Esophagus squamous epithelium (tissue), 5 donors: ENCODE measurements around the gene OPCML. TPM values are rescaled to one million over a fixed set of nuclear protein-coding genes. Genes with fewer than 3 reads are reported as not detected.

ENCODE experiments used
- DNase-seq: peaks from one replicate; lab custom pipeline; 2025; lab: John Stamatoyannopoulos, UW
- H3K27ac ChIP-seq, 4 donors: fragments of 200-600 bp; sonication (generic); one replicate each; pipeline ENCODE4 v1.5.1; 2016 to 2019; ENCODE audit warnings: mild to moderate bottlenecking in 1 of 4
- H3K27me3 ChIP-seq, 4 donors: fragments of 200-600 bp; sonication (generic); 1 replicate in 3 of 4; 2 replicates in 1 of 4; pipeline versions ENCODE4 v1.5.1 to v1.6.0; 2017 to 2021; ENCODE audit warnings: antibody characterized with exemption in 1 of 4
- H3K36me3 ChIP-seq, 3 donors: fragments of 200-600 bp; sonication (generic); one replicate each; pipeline ENCODE4 v1.5.1; 2016 to 2019
- H3K4me1 ChIP-seq, 3 donors: fragments of 200-600 bp; sonication (generic); one replicate each; pipeline ENCODE4 v1.5.1; 2017 to 2019
- H3K4me3 ChIP-seq, 4 donors: fragments of 200-600 bp; sonication (generic); 1 replicate in 3 of 4; 2 replicates in 1 of 4; pipeline ENCODE4 v1.5.1; 2016 to 2019; ENCODE audit warnings: mild to moderate bottlenecking in 2 of 4, moderate library complexity in 1 of 4
- H3K9me3 ChIP-seq, 3 donors: fragments of 200-600 bp; sonication (generic); one replicate each; pipeline ENCODE4 v1.5.1; 2016 to 2019
- CTCF ChIP-seq, 6 experiments: fragments of 450-650 bp in 4 of 6; fragments of 200-600 bp in 2 of 6; sonication (generic) in 2 of 6; IDR thresholded peaks; one replicate each; pipeline ENCODE4 v1.5.1; 2016 to 2019; ENCODE audit warnings: antibody characterized with exemption in 6 of 6, mild to moderate bottlenecking in 4 of 6, moderate library complexity in 4 of 6
- POLR2A ChIP-seq, 4 donors: fragments of 450-650 bp; IDR thresholded peaks; one replicate each; pipeline ENCODE4 v1.6.1; 2017; ENCODE audit warnings: antibody characterized with exemption in 4 of 4, mild to moderate bottlenecking in 4 of 4, moderate library complexity in 3 of 4
- WGBS, 2 donors: methylation state at CpG; one replicate each; pipeline ENCODE4 v1.1.5; 2018; 5-methylcytosine and 5-hydroxymethylcytosine counted together
- intact Hi-C: fragments of 100-400 bp; cut with DNase I; formaldehyde crosslinking; loops from one replicate; pipeline ENCODE4 v1.15.0; 2022
- total RNA-seq, 4 donors: library from RNA; depleted of rRNA; stranded (reverse); fragments of >200 nt; gene quantifications; one replicate each; pipeline ENCODE4 v1.1.0, GENCODE V29; 2016
- donor health status: DM: yes; HTN: yes; CAD: no.

OPCML gene
- total RNA-seq, 4 donors from 2014 or later = under 0.01 TPM; not detected in 3

- Histone ChIP-seq H3K27me3 (peaks cover 0 to 5% (median 0%) of the 10 kb centered on the region in 4 donors), H3K4me1 (no peaks in the 10 kb centered on the region), H3K36me3 (no peaks in the 10 kb centered on the region), H3K27ac (no peak overlapping the region), H3K9me3 (no peaks in the 10 kb centered on the region), H3K4me3 (no peak overlapping the region)
- DNase-seq = no peak
- intact Hi-C loops = no loop called here
- 55 to 90% methylated on average over 2 of the region's 2 CpGs for whole genome bisulfite sequencing, 2 donors
- no peak for TF ChIP-seq CTCF (IDR thresholded peaks at IDR 0.05)
- TF ChIP-seq POLR2A (IDR thresholded peaks at IDR 0.05) = no peak
These were observed 10.8 kb downstream of the OPCML start for GRCh38 chr11:133521502-133521901.

- 78 to 81% methylated on average over 4 to 5 of the region's 7 CpGs for WGBS, 2 donors
- Histone ChIP-seq H3K27ac (no peak overlapping the region), H3K27me3 (peaks cover 0 to 1% (median 0%) of the 10 kb centered on the region in 4 donors), H3K4me3 (no peak overlapping the region), H3K9me3 (no peaks in the 10 kb centered on the region), H3K4me1 (no peaks in the 10 kb centered on the region), H3K36me3 (no peaks in the 10 kb centered on the region)
- TF ChIP-seq CTCF (IDR thresholded peaks at IDR 0.05) (no peak), POLR2A (IDR thresholded peaks at IDR 0.05) (no peak)
- intact Hi-C loops = no loop called here
- no peak for DNase-seq
These were observed 11.6 kb downstream of the OPCML start for GRCh38 chr11:133520707-133521106.

- no peaks in the 10 kb centered on the region for H3K4me1 ChIP-seq
- intact Hi-C loops = no loop called here
- no peaks in the 10 kb centered on the region for H3K36me3 ChIP-seq
- no peak overlapping the region for H3K27ac ChIP-seq
- 88 to 89% methylated on average over 2 to 3 of the region's 3 CpGs for WGBS, 2 donors
- no peaks in the 10 kb centered on the region for H3K9me3 ChIP-seq
- TF ChIP-seq CTCF (IDR thresholded peaks at IDR 0.05) (no peak), POLR2A (IDR thresholded peaks at IDR 0.05) (no peak)
- H3K27me3 ChIP-seq = no peaks in the 10 kb centered on the region
- no peak for DNase-seq
- H3K4me3 ChIP-seq = no peak overlapping the region
These were observed 12.7 kb downstream of the OPCML start for GRCh38 chr11:133519560-133519959.

GRCh38 chr11:133518702-133519264 lies 13.5 kb downstream of the OPCML start:
- Histone ChIP-seq H3K4me1 (no peaks in the 10 kb centered on the region), H3K4me3 (no peak overlapping the region), H3K27me3 (no peaks in the 10 kb centered on the region), H3K27ac (no peak overlapping the region), H3K36me3 (no peaks in the 10 kb centered on the region), H3K9me3 (no peaks in the 10 kb centered on the region)
- intact Hi-C loops = no loop called here
- TF ChIP-seq POLR2A (IDR thresholded peaks at IDR 0.05) (no peak), CTCF (IDR thresholded peaks at IDR 0.05) (no peak)
- no peak for DNase-seq
- WGBS, 2 donors = 64 to 76% methylated on average over 7 of the region's 7 CpGs

- intact Hi-C loops = no loop called here
- no peak overlapping the region for H3K4me3 ChIP-seq
- WGBS, 2 donors = 79% methylated on average over 8 of the region's 8 CpGs
- no peaks in the 10 kb centered on the region for H3K36me3 ChIP-seq
- no peak overlapping the region for H3K27ac ChIP-seq
- no peaks in the 10 kb centered on the region for H3K4me1 ChIP-seq
- DNase-seq = no peak
- H3K9me3 ChIP-seq = no peaks in the 10 kb centered on the region
- no peak for TF ChIP-seq POLR2A (IDR thresholded peaks at IDR 0.05)
- TF ChIP-seq CTCF (IDR thresholded peaks at IDR 0.05) = no peak
- no peaks in the 10 kb centered on the region for H3K27me3 ChIP-seq
These were observed 15.5 kb downstream of the OPCML start for GRCh38 chr11:133516845-133517244.
